ENCODE data around the gene LCLAT1.

- TF ChIP-seq, protein P1, sequence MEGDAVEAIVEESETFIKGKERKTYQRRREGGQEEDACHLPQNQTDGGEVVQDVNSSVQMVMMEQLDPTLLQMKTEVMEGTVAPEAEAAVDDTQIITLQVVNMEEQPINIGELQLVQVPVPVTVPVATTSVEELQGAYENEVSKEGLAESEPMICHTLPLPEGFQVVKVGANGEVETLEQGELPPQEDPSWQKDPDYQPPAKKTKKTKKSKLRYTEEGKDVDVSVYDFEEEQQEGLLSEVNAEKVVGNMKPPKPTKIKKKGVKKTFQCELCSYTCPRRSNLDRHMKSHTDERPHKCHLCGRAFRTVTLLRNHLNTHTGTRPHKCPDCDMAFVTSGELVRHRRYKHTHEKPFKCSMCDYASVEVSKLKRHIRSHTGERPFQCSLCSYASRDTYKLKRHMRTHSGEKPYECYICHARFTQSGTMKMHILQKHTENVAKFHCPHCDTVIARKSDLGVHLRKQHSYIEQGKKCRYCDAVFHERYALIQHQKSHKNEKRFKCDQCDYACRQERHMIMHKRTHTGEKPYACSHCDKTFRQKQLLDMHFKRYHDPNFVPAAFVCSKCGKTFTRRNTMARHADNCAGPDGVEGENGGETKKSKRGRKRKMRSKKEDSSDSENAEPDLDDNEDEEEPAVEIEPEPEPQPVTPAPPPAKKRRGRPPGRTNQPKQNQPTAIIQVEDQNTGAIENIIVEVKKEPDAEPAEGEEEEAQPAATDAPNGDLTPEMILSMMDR (IDR thresholded peaks at IDR 0.05), result no peak
- TF ChIP-seq POLR2A (IDR thresholded peaks at IDR 0.05; ENCODE audit: low read depth), result no peak
- TF ChIP-seq POLR2AphosphoS5 (IDR thresholded peaks at IDR 0.05), result no peak
Observed at GRCh38 chr2:30608643-30609042, 161.6 kb downstream of the LCLAT1 start.
